HepG2 (cell line): Measurements from ENCODE around the gene SLC11A1. TPM values are rescaled to one million over a fixed set of nuclear protein-coding genes. Genes with fewer than 3 reads are reported as not detected.
A peak's percentile ranks its signal among the peaks of the same experiment; 100 is the strongest.

ENCODE experiments used
- ATAC-seq: fragments of 200-7000 bp; cut with Tn5 transposase; 3 replicates; pipeline ENCODE4 v1.9.1; 2020; ENCODE audit warnings: mild to moderate bottlenecking, moderate library complexity
- BruUV-seq: library from RNA; stranded (reverse); fragments of 400-500 nt; replicated peaks from 2 replicates; lab custom pipeline; 2021; lab: Mats Ljungman, UMichigan
- CTCF ChIA-PET: fragments of 300-600 bp; formaldehyde crosslinking; extraction: SDS; loops from one replicate; lab custom pipeline; 2021; ENCODE audit warnings: low total read pairs, inconsistent platforms, low intra/inter-chr PET ratio; lab: Yijun Ruan, JAX
- POLR2A ChIA-PET: fragments of 350-600 bp; sonication (Branson Sonifier 250); formaldehyde crosslinking; loops from one replicate; lab custom pipeline; 2020; ENCODE audit warnings: antibody characterized with exemption, inconsistent platforms; lab: Yijun Ruan, JAX
- DNase-seq: peaks from one replicate; pipeline ENCODE4 v3.0.0-alpha.2; 2015; ENCODE audit warnings: low spot score
- FAIRE-seq: peaks from 3 replicates; lab custom pipeline; 2011; peaks lifted over from hg19 to GRCh38; lab: Jason Lieb, UNC
- H2AFZ ChIP-seq: one replicate; pipeline ENCODE4 v1.6.1; 2011; ENCODE audit warnings: low read length, inconsistent platforms
- H3K27ac ChIP-seq: fragments of 300-600 bp; 3 replicates; pipeline ENCODE4 v1.8.0; 2011; ENCODE audit warnings: mixed run types, mild to moderate bottlenecking, mixed read lengths, low read length, inconsistent platforms; ENCODE audit not compliant: insufficient read depth; ENCODE audit errors: extremely low read length
- H3K27me3 ChIP-seq, 2 experiments: fragments of 200-600 bp in 1 of 2; 2 replicates in 1 of 2; 3 replicates in 1 of 2; pipeline versions ENCODE4 v1.6.0 to v1.8.0; 2011; ENCODE audit warnings: low read length in 2 of 2, mild to moderate bottlenecking in 2 of 2, moderate library complexity in 2 of 2, inconsistent platforms in 1 of 2; ENCODE audit not compliant: insufficient read depth in 2 of 2, control insufficient read depth in 1 of 2
- H3K36me3 ChIP-seq, 2 experiments: fragments of 200-600 bp in 1 of 2; replicated peaks in 1 of 2; 2 replicates in 1 of 2; 3 replicates in 1 of 2; pipeline versions ENCODE4 v1.5.1 to v1.8.0; 2011; ENCODE audit warnings: low read length in 2 of 2, inconsistent platforms in 1 of 2; ENCODE audit not compliant: insufficient read depth in 2 of 2, control insufficient read depth in 1 of 2
- H3K4me1 ChIP-seq: 2 replicates; pipeline ENCODE4 v1.5.1; 2012; ENCODE audit warnings: low read length, inconsistent platforms; ENCODE audit not compliant: insufficient read depth
- H3K4me2 ChIP-seq: 2 replicates; pipeline ENCODE4 v1.6.0; 2011; ENCODE audit warnings: low read depth, low read length, inconsistent platforms
- H3K4me3 ChIP-seq, 3 experiments: fragments of 200-600 bp in 1 of 3; sonication (generic), shearing (Covaris generic) in 1 of 3; replicated peaks in 1 of 3; 2 replicates each; pipeline ENCODE4 v1.5.1; 2011 to 2016; ENCODE audit warnings: low read length in 3 of 3, inconsistent platforms in 2 of 3, low read depth in 2 of 3, mild to moderate bottlenecking in 2 of 3, control low read depth in 1 of 3, mixed read lengths in 1 of 3; ENCODE audit not compliant: insufficient read depth in 1 of 3
- H3K79me2 ChIP-seq: one replicate; pipeline ENCODE4 v1.6.1; 2011; ENCODE audit warnings: low read length, inconsistent platforms; ENCODE audit not compliant: insufficient read depth
- H3K9ac ChIP-seq: 2 replicates; pipeline ENCODE4 v1.6.0; 2011; ENCODE audit warnings: mild to moderate bottlenecking, low read depth, low read length, inconsistent platforms; ENCODE audit not compliant: insufficient read depth
- H3K9me3 ChIP-seq: 2 replicates; pipeline ENCODE4 v1.5.1; 2012; ENCODE audit warnings: mild to moderate bottlenecking, low read length
- H4K20me1 ChIP-seq: 2 replicates; pipeline ENCODE4 v1.6.0; 2011; ENCODE audit warnings: inconsistent platforms, mild to moderate bottlenecking, low read length, moderate library complexity; ENCODE audit not compliant: insufficient read depth
- ARNTL ChIP-seq: sonication (generic); formaldehyde crosslinking; IDR thresholded peaks from 2 replicates; pipeline ENCODE4 v1.4.0; 2020; ENCODE audit warnings: mild to moderate bottlenecking, missing genetic modification reagents
- EHMT2 ChIP-seq: fragments of 200-600 bp; sonication (generic); IDR thresholded peaks from 2 replicates; pipeline ENCODE4 v1.7.0; 2017; ENCODE audit warnings: antibody characterized with exemption, low read depth, low read length, borderline replicate concordance
- HOXD1 ChIP-seq: sonication (generic); formaldehyde crosslinking; IDR thresholded peaks from 2 replicates; pipeline ENCODE4 v1.5.0; 2020; ENCODE audit warnings: missing genetic modification reagents
- MIER2 ChIP-seq: IDR thresholded peaks from 2 replicates; pipeline ENCODE4 v1.6.1; 2016; ENCODE audit warnings: missing biosample characterization, missing genetic modification reagents
- MZF1 ChIP-seq: sonication (generic); formaldehyde crosslinking; IDR thresholded peaks from 2 replicates; pipeline ENCODE4 v1.8.1; 2023; ENCODE audit warnings: mild to moderate bottlenecking, missing genetic modification reagents, borderline replicate concordance
- NCOA2 ChIP-seq: sonication (generic); formaldehyde crosslinking; IDR thresholded peaks from 2 replicates; pipeline ENCODE4 v1.8.0; 2022; ENCODE audit warnings: inconsistent platforms
- SALL1 ChIP-seq: sonication (generic); formaldehyde crosslinking; IDR thresholded peaks from 2 replicates; pipeline ENCODE4 v1.8.0; 2022; ENCODE audit warnings: mild to moderate bottlenecking, missing genetic modification reagents
- SATB2 ChIP-seq: sonication (generic); formaldehyde crosslinking; IDR thresholded peaks from 2 replicates; pipeline ENCODE4 v1.5.0; 2020; ENCODE audit warnings: missing genetic modification reagents
- SMAD1 ChIP-seq: sonication (generic); formaldehyde crosslinking; IDR thresholded peaks from 2 replicates; pipeline ENCODE4 v1.4.0; 2020; ENCODE audit warnings: missing genetic modification reagents, low read depth, mild to moderate bottlenecking, borderline replicate concordance
- TMF1 ChIP-seq: sonication (generic); formaldehyde crosslinking; IDR thresholded peaks from 2 replicates; pipeline ENCODE4 v1.8.1; 2022; ENCODE audit warnings: low read depth, missing genetic modification reagents
- ZNF143 ChIP-seq: sonication (generic); formaldehyde crosslinking; IDR thresholded peaks from 2 replicates; pipeline ENCODE4 v1.4.0; 2020; ENCODE audit warnings: missing genetic modification reagents
- ZNF20 ChIP-seq: sonication (generic); formaldehyde crosslinking; IDR thresholded peaks from 2 replicates; pipeline ENCODE4 v1.4.0; 2020; ENCODE audit warnings: mild to moderate bottlenecking, moderate library complexity, missing genetic modification reagents
- ZNF280B ChIP-seq: sonication (generic); formaldehyde crosslinking; IDR thresholded peaks from 2 replicates; pipeline ENCODE4 v1.5.0; 2020; ENCODE audit warnings: missing genetic modification reagents, mild to moderate bottlenecking, borderline replicate concordance
- ZNF350 ChIP-seq: sonication (generic); formaldehyde crosslinking; IDR thresholded peaks from 2 replicates; pipeline ENCODE4 v1.4.0; 2020; ENCODE audit warnings: mild to moderate bottlenecking, low read depth, missing genetic modification reagents, borderline replicate concordance
- ZNF567 ChIP-seq: sonication (generic); formaldehyde crosslinking; IDR thresholded peaks from 2 replicates; pipeline ENCODE4 v1.8.1; 2023; ENCODE audit warnings: mild to moderate bottlenecking, missing genetic modification reagents, borderline replicate concordance
- WGBS: methylation state at CpG from one replicate; pipeline ENCODE4 v1.1.6; 2017; ENCODE audit warnings: low lambda C conversion rate; 5-methylcytosine and 5-hydroxymethylcytosine counted together
- in situ Hi-C: cut with HindIII; loops from 2 replicates; pipeline ENCODE4 v1.10.0; 2017; ENCODE audit warnings: low pct_unique_long_range_greater_than_20kb; ENCODE audit not compliant: extremely low pct_ligation_motif_present
- intact Hi-C: fragments of 100-400 bp; cut with micrococcal nuclease; formaldehyde crosslinking; loops from one replicate; pipeline ENCODE4 v1.10.0; 2022; ENCODE audit not compliant: unreplicated experiment
- polyA plus RNA-seq, 8 experiments: library from polyadenylated mRNA; depleted of rRNA in 3 of 8; stranded (reverse) in 7 of 8; unstranded in 1 of 8; fragments of >200 nt; fragmentation: Illumina TruSeq in 4 of 8; extraction: Trizol in 4 of 8; gene quantifications; 2 replicates each; pipeline versions ENCODE4 v1.2.1 to v1.2.3, GENCODE V29; 2011 to 2016; ENCODE audit warnings: low read depth in 4 of 8, missing spikeins in 1 of 8, mixed read lengths in 1 of 8; ENCODE audit not compliant: insufficient read depth in 1 of 8
- total RNA-seq, 5 experiments: library from RNA; depleted of rRNA; stranded (reverse); fragments of >200 nt; fragmentation: Illumina TruSeq; extraction: Trizol; gene quantifications; 2 replicates each; pipeline ENCODE4 v1.2.3, GENCODE V29; 2016; ENCODE audit warnings: low read depth in 1 of 5

The SLC11A1 gene
- total and polyA plus RNA-seq, 2 of the 13 experiments (the other 11 are each of a cell fraction or from before 2014, with no cell fraction given): 0.33 to 2.3 TPM

GRCh38 chr2:218384975-218385374, 2.9 kb downstream of the SLC11A1 start:
- H2AFZ ChIP-seq: no peak overlapping the region
- in situ Hi-C loops: no loop called here

GRCh38 chr2:218386505-218387368, 4.7 kb downstream of the SLC11A1 start:
- in situ Hi-C loops: no loop called here
- Histone ChIP-seq H2AFZ (no peak overlapping the region), H4K20me1 (no peaks in the 10 kb centered on the region), H3K9me3 (no peaks in the 10 kb centered on the region), H3K36me3 (no peaks in the 10 kb centered on the region), H3K4me3 (peak overlapping the region; percentile 9 to 57 (median 11); a peak in 5 of 6 replicates), H3K4me2 (peak overlapping the region; percentile 87), H3K27me3 (peaks cover 10 to 28% of the 10 kb centered on the region in 2 experiments), H3K9ac (peak overlapping the region; percentile 58), H3K4me1 (peaks cover 84% of the 10 kb centered on the region), H3K27ac (no peak overlapping the region), H3K79me2 (no peaks in the 10 kb centered on the region)
- peak; percentile 56 for ATAC-seq
- TSS peak; percentile 79 for BruUV-seq
- intact Hi-C loops: loop anchor here (1.0 to 2.0 kb wide), 2 partner anchors 16 to 86 kb away; no protein-coding TSS in a partner anchor
- CTCF ChIA-PET: no interaction called here
- no peak for FAIRE-seq
- POLR2A ChIA-PET: interaction anchor here (0.7 to 2.6 kb wide), 14 partner anchors 10 to 117 kb away, joined by 3 to 14 read pairs (median 4); partner anchors contain the start of genes AAMP, CATIP, CTDSP1 and PNKD
- 26% methylated on average over 22 of the region's 23 CpGs for WGBS
- no peak for DNase-seq
- TF ChIP-seq MZF1 (CRISPR knock-in tag) (no peak), HOXD1 (no peak), MIER2 (CRISPR knock-in tag) (no peak), SATB2 (CRISPR knock-in tag) (no peak), NCOA2 (no peak), ZNF350 (CRISPR knock-in tag) (peak; percentile 72), ZNF143 (CRISPR knock-in tag) (no peak), ZNF20 (CRISPR knock-in tag) (no peak), SALL1 (CRISPR knock-in tag) (0 out of 2 replicates have a peak, but pooled peaks have one; percentile 3), ARNTL (no peak), SMAD1 (CRISPR knock-in tag) (0 out of 2 replicates have a peak, but pooled peaks have one; percentile 27), EHMT2 (no peak), TMF1 (CRISPR knock-in tag) (no peak)

More at GRCh38 chr2:218384975-218385374, 2.9 kb downstream of the SLC11A1 start:
- Histone ChIP-seq H3K4me1 (peaks cover 80% of the 10 kb centered on the region), H3K36me3 (no peaks in the 10 kb centered on the region), H3K27ac (no peak overlapping the region), H3K27me3 (peaks cover 11 to 31% of the 10 kb centered on the region in 2 experiments), H3K9ac (no peak overlapping the region), H3K79me2 (no peaks in the 10 kb centered on the region), H3K4me2 (no peak overlapping the region), H3K9me3 (no peaks in the 10 kb centered on the region), H4K20me1 (no peaks in the 10 kb centered on the region), H3K4me3 (no peak overlapping the region)
- TF ChIP-seq ZNF567 (CRISPR knock-in tag) (no peak), ZNF280B (0 out of 2 replicates have a peak, but pooled peaks have one; percentile 39)
- ChIA-PET POLR2A (no interaction called here), CTCF (no interaction called here)
- 35% methylated on average over 9 of the region's 9 CpGs for WGBS
- DNase-seq: no peak
- no TSS peak for BruUV-seq
- intact Hi-C loops: no loop called here
- no peak for FAIRE-seq
- ATAC-seq: no peak
